GM04503 (cell line): Measurements from ENCODE around the gene SIT1.
"Not testable (repeated sequence)": the region's sequence is repeated elsewhere in the genome, so short reads cannot be mapped to it uniquely, and the experiment has no call there.

ENCODE experiments used
- DNase-seq: peaks from one replicate; pipeline ENCODE4 v3.0.0-alpha.2; 2012; ENCODE audit warnings: low read depth

The SIT1 gene

GRCh38 chr9:35636877-35637246, 13.9 kb downstream of the SIT1 start:
- not testable (repeated sequence) for DNase-seq

GRCh38 chr9:35636135-35636876, 14.4 kb downstream of the SIT1 start:
- DNase-seq, result no peak

- no peak for DNase-seq
Observed at GRCh38 chr9:35635730-35636129, 15.0 kb downstream of the SIT1 start.

- DNase-seq, result no peak
Observed at GRCh38 chr9:35629597-35629996, 21.1 kb downstream of the SIT1 start.

- DNase-seq, result no peak
Observed at GRCh38 chr9:35628389-35628991, 22.2 kb downstream of the SIT1 start.

- DNase-seq, result no peak
Observed at GRCh38 chr9:35627575-35627974, 23.2 kb downstream of the SIT1 start.

- DNase-seq, result no peak
Observed at GRCh38 chr9:35619800-35620158, 31.0 kb downstream of the SIT1 start.

- no peak for DNase-seq
Observed at GRCh38 chr9:35618854-35619799, 31.6 kb downstream of the SIT1 start.

GRCh38 chr9:35618325-35618727, 32.4 kb downstream of the SIT1 start, which contains the start of gene CD72:
Gene CD72, minus strand, starts transcription at chr9:35618413. Its CDS starts 110 bp downstream, at chr9:35618303.
- DNase-seq, result no peak

- no peak for DNase-seq
Observed at GRCh38 chr9:35617548-35617947, 33.2 kb downstream of the SIT1 start.

- no peak for DNase-seq
Observed at GRCh38 chr9:35616681-35617459, 33.9 kb downstream of the SIT1 start.

- no peak for DNase-seq
Observed at GRCh38 chr9:35615981-35616680, 34.6 kb downstream of the SIT1 start.

- DNase-seq, result no peak
Observed at GRCh38 chr9:35612843-35613242, 37.9 kb downstream of the SIT1 start.

GRCh38 chr9:35612066-35612465, 38.7 kb downstream of the SIT1 start:
- not testable (repeated sequence) for DNase-seq

GRCh38 chr9:35611230-35611797, 39.4 kb downstream of the SIT1 start:
- DNase-seq, result no peak

- DNase-seq, result no peak
Observed at GRCh38 chr9:35609820-35610163, 40.9 kb downstream of the SIT1 start.

- no peak for DNase-seq
Observed at GRCh38 chr9:35609001-35609819, 41.5 kb downstream of the SIT1 start.

GRCh38 chr9:35608221-35608620, 42.5 kb downstream of the SIT1 start:
- DNase-seq, result no peak

- no peak for DNase-seq
Observed at GRCh38 chr9:35606726-35607125, 44.0 kb downstream of the SIT1 start.

- no peak for DNase-seq
Observed at GRCh38 chr9:35606138-35606504, 44.6 kb downstream of the SIT1 start.
